GM19324 (cell line): ENCODE measurements around the gene DMC1.
"Not testable (repeated sequence)": the region's sequence is repeated elsewhere in the genome, so short reads cannot be mapped to it uniquely, and the experiment has no call there.

Source experiments
- ATAC-seq: cut with Tn5 transposase; IDR thresholded peaks from one replicate; pipeline ENCODE4 v1.9.1; 2021; ENCODE audit warnings: mild to moderate bottlenecking, moderate library complexity; ENCODE audit not compliant: unreplicated experiment, low FRiP score

DMC1 gene

GRCh38 chr22:38569972-38570778, at the start of gene DMC1:
TSS of gene DMC1 (minus strand) at chr22:38570183. CDS start at chr22:38568256, 1,927 bp downstream.
- peak; percentile 60 for ATAC-seq

GRCh38 chr22:38618682-38619081, 48.7 kb upstream of the DMC1 start:
- ATAC-seq, result no peak

- ATAC-seq, result no peak
Measured at GRCh38 chr22:38618258-38618657, 48.3 kb upstream of the DMC1 start.

- not testable (repeated sequence) for ATAC-seq
Measured at GRCh38 chr22:38615064-38615405, 45.1 kb upstream of the DMC1 start.

GRCh38 chr22:38614332-38615063, 44.5 kb upstream of the DMC1 start:
- no peak for ATAC-seq

- ATAC-seq, result no peak
Measured at GRCh38 chr22:38613588-38613987, 43.6 kb upstream of the DMC1 start.

GRCh38 chr22:38612217-38613006, 42.4 kb upstream of the DMC1 start:
- ATAC-seq, result no peak

- ATAC-seq, result no peak
Measured at GRCh38 chr22:38611559-38611958, 41.6 kb upstream of the DMC1 start.

GRCh38 chr22:38610234-38610633, 40.3 kb upstream of the DMC1 start:
- ATAC-seq, result no peak

- no peak for ATAC-seq
Measured at GRCh38 chr22:38608992-38609750, 39.2 kb upstream of the DMC1 start.

GRCh38 chr22:38607680-38608079, 37.7 kb upstream of the DMC1 start:
- no peak for ATAC-seq

GRCh38 chr22:38602166-38602565, 32.2 kb upstream of the DMC1 start:
- no peak for ATAC-seq

GRCh38 chr22:38601221-38601764, 31.3 kb upstream of the DMC1 start:
- no peak for ATAC-seq

- no peak for ATAC-seq
Measured at GRCh38 chr22:38599466-38599865, 29.5 kb upstream of the DMC1 start.

GRCh38 chr22:38582923-38583322, 12.9 kb upstream of the DMC1 start:
- ATAC-seq, result not testable (repeated sequence)

GRCh38 chr22:38578505-38578904, 8.5 kb upstream of the DMC1 start:
- ATAC-seq, result no peak

GRCh38 chr22:38572065-38572464, 2.1 kb upstream of the DMC1 start:
- ATAC-seq, result no peak

- ATAC-seq, result no peak
Measured at GRCh38 chr22:38570779-38571364, 889 bp upstream of the DMC1 start.

- no peak for ATAC-seq
Measured at GRCh38 chr22:38569181-38569971, 607 bp downstream of the DMC1 start.
